ENCODE results near the gene TBC1D25. TPM values are rescaled to one million over a fixed set of nuclear protein-coding genes. Genes with fewer than 3 reads are reported as not detected.
"Not testable (repeated sequence)": the region's sequence is repeated elsewhere in the genome, so short reads cannot be mapped to it uniquely, and the experiment has no call there.

Gene TBC1D25
- total RNA-seq, 1 donor from 2014 or later: 12.0 TPM

DNA sequence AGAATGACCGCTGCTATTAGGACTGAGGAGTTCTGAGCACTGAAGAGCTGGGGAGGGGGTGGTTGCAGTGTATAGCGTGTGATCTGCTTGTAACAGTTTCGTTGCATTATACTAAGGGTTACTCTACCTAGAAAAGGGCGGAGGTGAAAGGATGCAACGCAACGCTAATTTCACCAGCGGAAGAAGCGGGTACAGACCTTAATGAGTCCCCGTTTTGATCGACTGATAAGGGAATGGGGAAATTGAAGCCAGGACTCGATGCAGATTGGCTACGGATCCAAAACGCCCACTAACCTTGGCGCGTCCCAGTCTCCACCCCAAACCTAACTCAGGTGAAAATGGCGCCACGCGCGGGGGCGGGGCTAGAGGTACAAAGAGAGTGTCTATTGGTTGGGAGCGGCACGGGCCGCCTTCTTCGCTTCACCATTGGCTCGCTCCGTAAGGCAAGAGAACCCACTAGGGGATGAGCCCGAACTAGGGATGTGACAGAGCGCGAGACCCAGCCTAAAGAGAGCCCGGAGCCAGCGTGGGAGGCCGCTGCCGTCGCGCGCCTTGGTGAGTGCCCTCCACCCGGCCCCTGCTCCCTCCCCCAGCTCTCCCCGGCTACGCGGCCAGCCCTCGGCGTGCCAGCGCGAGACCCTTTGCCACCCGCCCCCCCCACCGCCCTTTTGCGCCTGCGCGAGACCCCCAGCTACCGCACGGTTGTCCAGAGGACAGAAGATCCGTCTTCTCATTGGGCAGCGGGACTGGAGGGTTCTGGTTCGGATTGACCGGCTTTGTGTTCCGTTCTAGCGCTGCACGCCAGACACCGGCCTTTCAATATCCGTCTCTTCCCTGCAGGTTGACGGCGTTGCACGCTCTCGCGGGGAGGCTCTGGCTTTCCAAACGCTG lies 17.9 kb upstream of the TBC1D25 start, which contains the start of gene EBP:
EBP (plus strand) TSS at position 456 of the 891 bp plus-strand sequence. CDS start 1,964 bp downstream, outside the sequence.
- peaks cover 6% of the 10 kb centered on the region for H3K4me1 ChIP-seq
- DNase-seq (peak; percentile 94), ATAC-seq (peak; percentile 99)
- H3K9me3 ChIP-seq: no peaks in the 10 kb centered on the region
- peak within 1 kb of the TSS; percentile 75 for H3K27ac ChIP-seq
- peaks cover 2% of the 10 kb centered on the region for H3K36me3 ChIP-seq
- intact Hi-C loops (cut with DNase I): no loop called here
- no peak for TF ChIP-seq CTCF (IDR thresholded peaks at IDR 0.05)
- H3K4me3 ChIP-seq: peak within 1 kb of the TSS; percentile 60
- H3K27me3 ChIP-seq (ENCODE audit: low read depth): no peaks in the 10 kb centered on the region

GRCh38 chrX:48522291-48522690 lies 17.2 kb upstream of the TBC1D25 start:
- Histone ChIP-seq H3K4me3 (peak overlapping the region; percentile 60), H3K36me3 (peaks cover 9% of the 10 kb centered on the region), H3K9me3 (no peaks in the 10 kb centered on the region), H3K27ac (peak overlapping the region; percentile 75), H3K4me1 (peaks cover 6% of the 10 kb centered on the region), H3K27me3 (ENCODE audit: low read depth) (no peaks in the 10 kb centered on the region)
- no peak for TF ChIP-seq CTCF (IDR thresholded peaks at IDR 0.05)
- DNase-seq (no peak), ATAC-seq (no peak)
- intact Hi-C loops (cut with DNase I): no loop called here

DNA sequence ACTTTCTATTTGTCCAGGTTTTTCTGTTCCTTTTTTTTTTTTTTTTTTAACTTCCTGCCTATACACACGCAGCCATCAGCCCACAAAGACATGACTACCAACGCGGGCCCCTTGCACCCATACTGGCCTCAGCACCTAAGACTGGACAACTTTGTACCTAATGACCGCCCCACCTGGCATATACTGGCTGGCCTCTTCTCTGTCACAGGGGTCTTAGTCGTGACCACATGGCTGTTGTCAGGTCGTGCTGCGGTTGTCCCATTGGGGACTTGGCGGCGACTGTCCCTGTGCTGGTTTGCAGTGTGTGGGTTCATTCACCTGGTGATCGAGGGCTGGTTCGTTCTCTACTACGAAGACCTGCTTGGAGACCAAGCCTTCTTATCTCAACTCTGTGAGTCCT lies 15.8 kb upstream of the TBC1D25 start:
- Histone ChIP-seq H3K4me3 (no peak overlapping the region), H3K36me3 (peaks cover 18% of the 10 kb centered on the region), H3K27me3 (ENCODE audit: low read depth) (no peaks in the 10 kb centered on the region), H3K27ac (no peak overlapping the region), H3K4me1 (peaks cover 6% of the 10 kb centered on the region), H3K9me3 (no peaks in the 10 kb centered on the region)
- no peak for TF ChIP-seq CTCF (IDR thresholded peaks at IDR 0.05)
- ATAC-seq (no peak), DNase-seq (no peak)
- intact Hi-C loops (cut with DNase I): no loop called here

- DNase-seq; H3K27ac ChIP-seq; H3K9me3 ChIP-seq; ATAC-seq; intact Hi-C loops (cut with DNase I); H3K27me3 ChIP-seq (ENCODE audit: low read depth); H3K4me3 ChIP-seq; H3K4me1 ChIP-seq: not testable (repeated sequence)
- H3K36me3 ChIP-seq: peaks cover 18% of the 10 kb centered on the region
Observed at GRCh38 chrX:48525853-48526252, 13.7 kb upstream of the TBC1D25 start.

DNA sequence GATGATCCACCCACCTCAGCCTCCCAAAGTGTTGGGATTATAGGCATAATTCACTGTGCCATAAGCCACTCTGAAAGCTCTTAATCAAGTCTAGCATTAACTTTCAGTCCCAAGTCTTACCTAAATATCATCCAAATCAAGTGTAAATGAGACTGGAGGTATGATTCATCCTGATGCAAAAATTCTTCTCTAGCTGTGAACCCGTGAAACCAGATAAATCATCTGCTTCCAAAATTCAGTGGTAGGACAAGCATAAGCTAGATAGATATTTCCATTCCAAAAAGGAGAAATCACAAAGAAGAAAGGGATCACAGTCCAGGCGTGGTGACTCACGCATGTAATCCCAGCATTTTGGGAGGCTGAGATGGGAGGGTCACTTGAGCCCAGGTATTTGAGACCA lies 8.8 kb upstream of the TBC1D25 start:
- no peaks in the 10 kb centered on the region for H3K9me3 ChIP-seq
- H3K27ac ChIP-seq: no peak overlapping the region
- peaks cover 18% of the 10 kb centered on the region for H3K36me3 ChIP-seq
- ATAC-seq (no peak), DNase-seq (no peak)
- H3K27me3 ChIP-seq (ENCODE audit: low read depth): no peaks in the 10 kb centered on the region
- H3K4me1 ChIP-seq: no peaks in the 10 kb centered on the region
- no peak for TF ChIP-seq CTCF (IDR thresholded peaks at IDR 0.05)
- no peak overlapping the region for H3K4me3 ChIP-seq
- intact Hi-C loops (cut with DNase I): no loop called here

GRCh38 chrX:48531358-48531959 lies 8.1 kb upstream of the TBC1D25 start:
- Histone ChIP-seq H3K9me3 (no peaks in the 10 kb centered on the region), H3K4me3 (no peak overlapping the region), H3K4me1 (no peaks in the 10 kb centered on the region), H3K27ac (peak overlapping the region; percentile 49), H3K36me3 (peaks cover 17% of the 10 kb centered on the region), H3K27me3 (ENCODE audit: low read depth) (no peaks in the 10 kb centered on the region)
- intact Hi-C loops (cut with DNase I): no loop called here
- TF ChIP-seq CTCF (IDR thresholded peaks at IDR 0.05): no peak
- DNase-seq (no peak), ATAC-seq (peak in 1 of 2 donors; percentile 62)

All from lower lobe of right lung (tissue), 2 donors.